H9 (cell line): Measurements from ENCODE around the gene TMEM213. TPM values are rescaled to one million over a fixed set of nuclear protein-coding genes. Genes with fewer than 3 reads are reported as not detected.

Experiments used
- DNase-seq: peaks from one replicate; pipeline ENCODE4 v3.0.0-alpha.2; 2017
- H2AFZ ChIP-seq: one replicate; pipeline ENCODE4 v1.6.1; 2013; ENCODE audit warnings: mild to moderate bottlenecking, low read length, control low read depth, moderate library complexity
- H2AK5ac ChIP-seq: 2 replicates; pipeline ENCODE4 v1.6.1; 2013; ENCODE audit warnings: low read length, control low read depth, mixed read lengths; ENCODE audit not compliant: insufficient read length
- H2BK120ac ChIP-seq: one replicate; pipeline ENCODE4 v1.6.1; 2013; ENCODE audit warnings: low read depth, mild to moderate bottlenecking, low read length, control low read depth, inconsistent platforms; ENCODE audit not compliant: poor library complexity, severe bottlenecking
- H2BK12ac ChIP-seq: 2 replicates; pipeline ENCODE4 v1.6.1; 2013; ENCODE audit warnings: low read length, control low read depth, mixed read lengths, low read depth; ENCODE audit not compliant: insufficient read length
- H2BK15ac ChIP-seq: 2 replicates; pipeline ENCODE4 v1.6.1; 2013; ENCODE audit warnings: low read depth, low read length, control low read depth
- H2BK20ac ChIP-seq: one replicate; pipeline ENCODE4 v1.6.1; 2013; ENCODE audit warnings: low read depth, mild to moderate bottlenecking, low read length, control low read depth, inconsistent platforms; ENCODE audit not compliant: poor library complexity, severe bottlenecking
- H2BK5ac ChIP-seq: 2 replicates; pipeline ENCODE4 v1.6.1; 2013; ENCODE audit warnings: low read length, control low read depth, mixed read lengths; ENCODE audit not compliant: insufficient read length
- H3K14ac ChIP-seq: 2 replicates; pipeline ENCODE4 v1.6.1; 2013; ENCODE audit warnings: low read length, control low read depth; ENCODE audit not compliant: insufficient read depth
- H3K18ac ChIP-seq: 2 replicates; pipeline ENCODE4 v1.6.1; 2013; ENCODE audit warnings: low read depth, mild to moderate bottlenecking, mixed read lengths, low read length, control low read depth; ENCODE audit not compliant: insufficient read length
- H3K23ac ChIP-seq: 2 replicates; pipeline ENCODE4 v1.6.1; 2013; ENCODE audit warnings: low read length, control low read depth, mixed read lengths, low read depth; ENCODE audit not compliant: insufficient read length
- H3K23me2 ChIP-seq: 2 replicates; pipeline ENCODE4 v1.6.1; 2013; ENCODE audit warnings: low read depth, mild to moderate bottlenecking, mixed read lengths, low read length, control low read depth; ENCODE audit not compliant: insufficient read length, poor library complexity, severe bottlenecking
- H3K27ac ChIP-seq: 2 replicates; pipeline ENCODE4 v1.5.1; 2013; ENCODE audit warnings: low read length, control low read depth, mixed read lengths, low read depth; ENCODE audit not compliant: insufficient read length
- H3K27me3 ChIP-seq: 2 replicates; pipeline ENCODE4 v1.6.1; 2013; ENCODE audit warnings: low read length, control low read depth, inconsistent platforms; ENCODE audit not compliant: insufficient read depth
- H3K4ac ChIP-seq: 2 replicates; pipeline ENCODE4 v1.6.1; 2013; ENCODE audit warnings: low read depth, mild to moderate bottlenecking, control low read depth, inconsistent platforms, low read length, moderate library complexity
- H3K4me1 ChIP-seq: 2 replicates; pipeline ENCODE4 v1.6.1; 2013; ENCODE audit warnings: low read length, control low read depth, inconsistent platforms; ENCODE audit not compliant: insufficient read depth
- H3K4me2 ChIP-seq: 2 replicates; pipeline ENCODE4 v1.6.1; 2013; ENCODE audit warnings: low read length, control low read depth, mixed read lengths; ENCODE audit not compliant: insufficient read length, insufficient read depth
- H3K56ac ChIP-seq: 2 replicates; pipeline ENCODE4 v1.6.1; 2013; ENCODE audit warnings: low read depth, mild to moderate bottlenecking, mixed read lengths, low read length, control low read depth; ENCODE audit not compliant: insufficient read length
- H3K79me1 ChIP-seq: 2 replicates; pipeline ENCODE4 v1.6.1; 2013; ENCODE audit warnings: low read depth, mild to moderate bottlenecking, moderate library complexity, low read length, control low read depth, inconsistent platforms; ENCODE audit not compliant: insufficient read depth, poor library complexity, severe bottlenecking
- H3K79me2 ChIP-seq: 2 replicates; pipeline ENCODE4 v1.6.1; 2013; ENCODE audit warnings: low read length, control low read depth, inconsistent platforms; ENCODE audit not compliant: insufficient read depth
- H3K9ac ChIP-seq: 2 replicates; pipeline ENCODE4 v1.6.1; 2013; ENCODE audit warnings: low read length, control low read depth, mixed read lengths; ENCODE audit not compliant: insufficient read length; ENCODE audit errors: extremely low read depth
- H3K9me3 ChIP-seq: one replicate; pipeline ENCODE4 v1.6.1; 2013; ENCODE audit warnings: low read depth, low read length, inconsistent platforms; ENCODE audit not compliant: control insufficient read depth
- H3T11ph ChIP-seq: one replicate; pipeline ENCODE4 v1.6.1; 2013; ENCODE audit warnings: mild to moderate bottlenecking, low read length, control low read depth, inconsistent platforms
- H4K20me1 ChIP-seq: one replicate; pipeline ENCODE4 v1.6.1; 2013; ENCODE audit not compliant: control insufficient read depth, insufficient read length, insufficient read depth
- H4K5ac ChIP-seq: 2 replicates; pipeline ENCODE4 v1.6.1; 2013; ENCODE audit warnings: low read depth, mild to moderate bottlenecking, mixed read lengths, low read length, control low read depth; ENCODE audit not compliant: insufficient read length
- H4K8ac ChIP-seq: replicated peaks from 2 replicates; pipeline ENCODE4 v1.6.1; 2013; ENCODE audit warnings: low read length, control low read depth, mixed read lengths, low read depth; ENCODE audit not compliant: insufficient read length
- H4K91ac ChIP-seq: 2 replicates; pipeline ENCODE4 v1.6.1; 2013; ENCODE audit warnings: low read depth, mild to moderate bottlenecking, moderate library complexity, mixed read lengths, low read length, control low read depth; ENCODE audit not compliant: insufficient read length
- H3K27ac Mint-ChIP-seq, 3 experiments: 2 replicates in 2 of 3; 3 replicates in 1 of 3; pipeline ENCODE4 v1.8.0; 2020 to 2021; ENCODE audit warnings: mixed read lengths in 3 of 3, mild to moderate bottlenecking in 1 of 3, moderate library complexity in 1 of 3
- H3K27me3 Mint-ChIP-seq: 2 replicates; pipeline ENCODE4 v1.8.0; 2021; ENCODE audit warnings: low read depth, mild to moderate bottlenecking, moderate library complexity, mixed read lengths
- H3K36me3 Mint-ChIP-seq, 3 experiments: 2 replicates in 2 of 3; 3 replicates in 1 of 3; pipeline ENCODE4 v1.8.0; 2020 to 2021; ENCODE audit warnings: low read depth in 3 of 3, mixed read lengths in 3 of 3; ENCODE audit not compliant: insufficient read depth in 1 of 3
- H3K4me1 Mint-ChIP-seq, 2 experiments: 2 replicates each; pipeline ENCODE4 v1.8.0; 2020; ENCODE audit warnings: mixed read lengths in 2 of 2
- H3K4me3 Mint-ChIP-seq, 2 experiments: 2 replicates in 1 of 2; 3 replicates in 1 of 2; pipeline ENCODE4 v1.8.0; 2020 to 2021; ENCODE audit warnings: mild to moderate bottlenecking in 2 of 2, mixed read lengths in 2 of 2, moderate library complexity in 1 of 2
- H3K9me3 Mint-ChIP-seq, 2 experiments: 2 replicates in 1 of 2; 3 replicates in 1 of 2; pipeline ENCODE4 v1.8.0; 2020; ENCODE audit warnings: mild to moderate bottlenecking in 2 of 2, mixed read lengths in 2 of 2, moderate library complexity in 1 of 2
- CTCF ChIP-seq: fragments of 200-600 bp; sonication (generic); conservative IDR thresholded peaks from 3 replicates; pipeline ENCODE4 v1.8.0; 2021; ENCODE audit warnings: antibody characterized with exemption, mild to moderate bottlenecking
- WGBS: extraction: QIAGEN DNeasy Blood & Tissue Kit; methylation state at CpG from one replicate; pipeline ENCODE4 v1.1.7; 2013; ENCODE audit warnings: missing lambda C conversion rate, low lambda C conversion rate, mixed read lengths; ENCODE audit not compliant: insufficient read length; ENCODE audit errors: extremely low coverage; 5-methylcytosine and 5-hydroxymethylcytosine counted together
- total RNA-seq: library from RNA; stranded (reverse); gene quantifications from 2 replicates; pipeline ENCODE4 v1.2.1, GENCODE V29; 2021

TMEM213 gene
- total RNA-seq, 1 experiment from 2014 or later: 0.22 TPM

- Histone ChIP-seq H3K9ac (no peak overlapping the region), H3K4me1 (no peaks in the 10 kb centered on the region), H3K79me2 (no peaks in the 10 kb centered on the region), H3K9me3 (no peaks in the 10 kb centered on the region), H2AK5ac (no peak overlapping the region), H3K56ac (no peak overlapping the region), H3K23me2 (no peaks in the 10 kb centered on the region), H2BK120ac (no peak overlapping the region), H3T11ph (no peak overlapping the region), H4K20me1 (no peaks in the 10 kb centered on the region), H3K4me2 (no peak overlapping the region), H3K14ac (no peak overlapping the region), H3K18ac (no peak overlapping the region), H3K4ac (no peak overlapping the region), H4K8ac (no peak overlapping the region), H2BK12ac (no peak overlapping the region), H4K91ac (no peak overlapping the region), H3K23ac (no peak overlapping the region), H2BK20ac (no peak overlapping the region), H2AFZ (no peak overlapping the region), H3K27ac (no peak overlapping the region), H3K27me3 (no peaks in the 10 kb centered on the region), H4K5ac (no peak overlapping the region), H2BK5ac (no peak overlapping the region), H2BK15ac (no peak overlapping the region), H3K79me1 (no peaks in the 10 kb centered on the region)
- Mint-ChIP-seq H3K4me3 (no peak overlapping the region), H3K9me3 (no peaks in the 10 kb centered on the region), H3K36me3 (peaks cover 6 to 20% (median 11%) of the 10 kb centered on the region in 3 experiments; a peak in 5 of 7 replicates), H3K4me1 (peaks cover 4% of the 10 kb centered on the region in 2 experiments; a peak in 1 of 4 replicates), H3K27ac (peak overlapping the region in 1 of 3 experiments; percentile 50; a peak in 1 of 7 replicates), H3K27me3 (no peaks in the 10 kb centered on the region)
- no CpG with 5 or more reads among the region's 10 CpGs for WGBS
- no peak for DNase-seq
- TF ChIP-seq CTCF: no peak
Measured at GRCh38 chr7:138832966-138833365, 35.2 kb downstream of the TMEM213 start.
